GM21528 (cell line): Measurements from ENCODE around the gene SMARCA5.
"Not testable (repeated sequence)": the region's sequence is repeated elsewhere in the genome, so short reads cannot be mapped to it uniquely, and the experiment has no call there.

Experiments
- ATAC-seq: cut with Tn5 transposase; IDR thresholded peaks from one replicate; pipeline ENCODE4 v1.9.1; 2021; ENCODE audit warnings: mild to moderate bottlenecking, moderate library complexity; ENCODE audit not compliant: unreplicated experiment, low FRiP score

The SMARCA5 gene, protein sequence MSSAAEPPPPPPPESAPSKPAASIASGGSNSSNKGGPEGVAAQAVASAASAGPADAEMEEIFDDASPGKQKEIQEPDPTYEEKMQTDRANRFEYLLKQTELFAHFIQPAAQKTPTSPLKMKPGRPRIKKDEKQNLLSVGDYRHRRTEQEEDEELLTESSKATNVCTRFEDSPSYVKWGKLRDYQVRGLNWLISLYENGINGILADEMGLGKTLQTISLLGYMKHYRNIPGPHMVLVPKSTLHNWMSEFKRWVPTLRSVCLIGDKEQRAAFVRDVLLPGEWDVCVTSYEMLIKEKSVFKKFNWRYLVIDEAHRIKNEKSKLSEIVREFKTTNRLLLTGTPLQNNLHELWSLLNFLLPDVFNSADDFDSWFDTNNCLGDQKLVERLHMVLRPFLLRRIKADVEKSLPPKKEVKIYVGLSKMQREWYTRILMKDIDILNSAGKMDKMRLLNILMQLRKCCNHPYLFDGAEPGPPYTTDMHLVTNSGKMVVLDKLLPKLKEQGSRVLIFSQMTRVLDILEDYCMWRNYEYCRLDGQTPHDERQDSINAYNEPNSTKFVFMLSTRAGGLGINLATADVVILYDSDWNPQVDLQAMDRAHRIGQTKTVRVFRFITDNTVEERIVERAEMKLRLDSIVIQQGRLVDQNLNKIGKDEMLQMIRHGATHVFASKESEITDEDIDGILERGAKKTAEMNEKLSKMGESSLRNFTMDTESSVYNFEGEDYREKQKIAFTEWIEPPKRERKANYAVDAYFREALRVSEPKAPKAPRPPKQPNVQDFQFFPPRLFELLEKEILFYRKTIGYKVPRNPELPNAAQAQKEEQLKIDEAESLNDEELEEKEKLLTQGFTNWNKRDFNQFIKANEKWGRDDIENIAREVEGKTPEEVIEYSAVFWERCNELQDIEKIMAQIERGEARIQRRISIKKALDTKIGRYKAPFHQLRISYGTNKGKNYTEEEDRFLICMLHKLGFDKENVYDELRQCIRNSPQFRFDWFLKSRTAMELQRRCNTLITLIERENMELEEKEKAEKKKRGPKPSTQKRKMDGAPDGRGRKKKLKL

DNA sequence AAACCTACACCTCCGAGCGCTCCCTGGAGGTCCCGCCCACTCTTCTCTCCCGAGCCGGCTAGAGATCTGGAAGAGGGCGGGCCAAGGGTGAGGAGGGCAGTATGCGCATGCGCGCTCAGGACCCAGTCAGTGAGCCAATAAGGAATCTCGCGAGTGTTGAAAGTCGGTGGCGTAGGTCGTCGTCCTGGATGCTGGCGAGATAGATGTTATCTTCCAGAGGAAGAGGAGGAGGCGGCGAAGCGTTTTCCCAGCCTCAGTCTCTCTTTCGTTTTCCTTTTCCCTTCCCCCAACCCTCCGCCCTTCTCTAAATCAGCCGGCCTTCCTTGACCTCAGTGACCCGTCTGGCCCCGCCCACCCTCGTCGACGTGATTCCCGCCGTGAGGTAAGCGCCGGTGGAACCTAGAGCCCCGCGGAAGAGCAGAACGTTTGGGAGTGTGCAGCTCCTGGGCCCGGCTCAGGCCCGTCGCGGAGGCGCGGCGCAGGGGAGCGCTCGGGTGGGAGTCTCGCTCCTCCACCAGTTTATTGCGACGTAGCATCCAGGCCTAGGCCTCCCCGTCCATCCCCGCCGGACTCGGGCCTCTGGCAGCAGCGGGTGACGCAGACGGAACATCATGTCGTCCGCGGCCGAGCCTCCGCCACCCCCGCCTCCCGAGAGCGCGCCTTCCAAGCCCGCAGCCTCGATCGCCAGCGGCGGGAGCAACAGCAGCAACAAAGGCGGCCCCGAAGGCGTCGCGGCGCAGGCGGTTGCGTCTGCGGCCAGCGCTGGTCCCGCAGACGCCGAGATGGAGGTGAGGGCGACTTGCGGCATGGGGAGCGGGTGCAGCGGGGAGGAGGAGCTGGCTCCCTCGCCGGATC is at the start of gene SMARCA5:
Gene SMARCA5 (plus strand): TSS at position 389 of the 855 bp plus-strand sequence. CDS start 223 bp downstream, at position 612.
- peak; percentile 93 for ATAC-seq

DNA sequence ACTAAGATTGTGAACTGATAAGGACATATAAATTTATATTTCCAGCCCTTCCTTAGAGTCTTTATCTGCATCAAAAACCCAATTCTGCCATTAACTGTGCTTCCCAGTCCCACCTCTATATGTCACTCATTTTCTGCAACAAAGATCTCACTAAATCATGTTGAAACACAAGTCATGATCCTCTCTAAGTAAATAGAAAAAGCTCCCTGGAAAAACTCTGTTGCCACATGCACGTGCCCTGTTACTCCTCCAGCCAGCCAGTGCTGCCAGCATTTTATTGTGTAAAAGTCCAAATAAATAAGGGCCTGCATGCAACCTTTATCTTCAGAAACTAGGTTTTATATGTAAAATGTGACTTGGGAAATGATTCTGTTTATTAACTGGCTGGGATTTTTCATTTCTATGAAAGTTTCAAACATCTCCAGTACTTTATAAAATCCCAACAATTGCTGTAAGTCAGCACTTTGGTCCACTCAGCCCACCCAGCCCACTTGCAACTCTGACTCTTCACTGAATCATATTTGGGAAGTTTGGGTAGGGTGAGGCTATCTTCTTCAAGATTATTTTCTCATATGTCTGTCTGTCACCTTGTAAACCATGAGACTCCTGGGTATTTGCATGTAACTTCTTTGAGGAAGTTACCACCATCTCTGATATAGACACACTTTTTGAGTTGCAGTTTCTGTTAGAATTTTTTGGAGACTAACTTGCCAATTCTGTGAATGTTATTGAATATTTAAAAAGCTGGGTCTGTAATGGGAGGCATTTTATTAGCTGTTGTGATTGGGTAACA is 40.0 kb upstream of the SMARCA5 start:
- ATAC-seq, result peak; percentile 76

DNA sequence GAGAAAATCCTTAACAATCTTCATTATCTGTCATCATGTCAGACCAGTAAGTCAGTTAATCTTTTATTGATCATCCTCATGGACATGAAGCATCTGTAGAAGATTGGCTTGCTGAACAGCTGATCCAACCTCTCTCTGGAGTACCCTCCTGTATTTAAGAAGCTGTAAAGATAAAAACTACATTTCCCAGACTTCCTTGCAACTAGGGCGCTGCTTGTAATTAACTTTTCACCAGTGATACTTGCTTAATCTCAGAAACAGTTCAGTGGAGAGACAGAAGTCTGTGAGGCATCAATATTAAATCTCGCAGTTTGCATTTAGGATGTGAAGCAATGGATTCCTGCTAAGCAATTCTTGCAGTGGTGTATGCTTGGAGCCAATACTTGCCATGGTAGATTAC is 36.0 kb upstream of the SMARCA5 start:
- no peak for ATAC-seq

DNA sequence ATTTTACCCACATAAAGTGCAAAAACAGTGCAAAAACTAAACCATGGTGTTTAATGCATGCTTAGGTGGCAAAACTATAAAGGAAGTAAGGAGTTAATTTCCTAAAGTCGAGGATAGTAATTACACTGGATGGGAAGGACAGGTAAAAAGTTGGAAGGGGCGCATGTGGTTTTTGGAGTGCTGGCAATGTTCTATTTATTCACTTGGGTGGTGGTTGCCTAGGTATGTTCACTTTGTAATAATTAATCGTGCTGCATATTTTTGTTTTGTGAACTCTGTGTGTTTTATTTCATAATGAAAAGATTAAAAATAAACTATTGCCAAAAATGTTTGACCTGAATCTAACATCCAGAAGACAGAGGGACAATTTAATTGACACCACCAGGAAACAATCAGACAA is 32.1 kb upstream of the SMARCA5 start:
- ATAC-seq, result no peak

DNA sequence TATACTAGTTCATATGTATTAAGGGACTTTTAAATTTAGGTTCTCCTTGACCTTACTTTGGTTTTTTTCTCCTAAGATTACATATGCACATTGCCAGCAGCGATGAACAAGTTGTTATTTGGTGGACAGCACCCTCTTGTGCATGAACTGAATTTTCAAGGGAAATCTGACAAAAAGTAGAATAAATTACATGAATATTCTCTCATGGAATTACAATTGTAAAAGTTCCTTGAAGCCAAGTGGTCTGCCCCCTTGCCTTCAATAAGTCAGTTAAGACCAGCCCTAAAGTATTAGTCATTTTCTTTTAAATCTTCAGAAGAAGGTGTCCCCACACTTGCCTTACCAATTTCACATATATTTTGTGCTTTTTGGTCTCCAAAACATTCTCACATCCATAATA is 30.7 kb upstream of the SMARCA5 start:
- no peak for ATAC-seq

DNA sequence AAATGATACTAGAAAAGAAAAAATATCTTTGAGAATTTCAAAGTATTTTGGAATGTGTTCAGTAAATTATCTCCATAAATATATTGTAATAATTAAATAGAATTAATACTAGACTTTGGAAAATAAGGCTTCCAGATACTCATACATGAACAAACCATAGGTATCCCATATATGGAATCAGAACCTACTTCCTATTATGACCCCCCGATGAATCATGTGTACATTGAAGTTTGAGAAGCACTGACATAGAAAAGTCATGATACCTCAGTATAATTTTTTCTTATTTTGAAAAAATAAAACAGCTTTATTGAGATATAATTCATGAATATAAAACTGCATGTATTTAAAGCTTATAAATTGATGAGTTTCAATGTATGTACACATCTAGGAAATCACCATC is 27.2 kb upstream of the SMARCA5 start:
- no peak for ATAC-seq

DNA sequence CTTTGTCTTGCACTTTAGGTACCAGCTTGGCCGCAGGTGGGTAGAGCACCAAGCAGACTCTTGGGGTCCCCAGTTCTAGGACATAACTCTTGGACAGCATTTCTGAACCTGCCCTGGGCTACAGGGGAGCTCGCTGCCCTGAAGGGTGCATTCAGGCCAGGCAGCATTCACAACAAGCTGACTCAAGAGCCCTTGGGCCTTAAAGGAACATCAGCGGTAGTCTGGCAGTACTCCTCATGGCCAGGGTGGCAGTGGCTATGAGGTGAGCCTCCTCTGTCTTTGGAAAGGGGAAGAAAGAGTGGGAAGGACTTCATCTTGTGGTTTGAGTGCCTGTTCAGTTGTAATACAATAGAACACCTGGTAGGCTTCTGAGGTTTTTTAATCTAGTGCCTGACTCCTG is 24.8 kb upstream of the SMARCA5 start:
- ATAC-seq, result no peak

DNA sequence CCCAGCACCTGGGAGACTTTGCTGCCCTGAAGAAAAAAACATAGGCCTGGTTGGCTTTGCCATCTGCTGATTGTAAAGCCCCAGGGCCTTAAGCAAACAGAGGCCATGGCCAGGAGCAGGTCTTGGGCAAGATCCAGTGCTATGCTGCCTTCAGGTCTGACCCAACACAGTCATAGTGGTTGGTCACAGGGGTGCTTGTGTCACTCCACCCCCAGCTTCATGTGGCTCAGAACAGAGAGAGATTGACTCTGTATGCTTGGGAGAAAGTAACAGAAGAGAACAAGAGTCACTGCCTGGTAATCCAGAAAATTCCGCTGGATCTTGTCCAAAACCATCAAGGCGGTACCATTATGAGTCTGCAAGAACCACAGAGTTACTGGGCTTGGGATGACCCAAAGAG is 24.4 kb upstream of the SMARCA5 start:
- ATAC-seq, result no peak

DNA sequence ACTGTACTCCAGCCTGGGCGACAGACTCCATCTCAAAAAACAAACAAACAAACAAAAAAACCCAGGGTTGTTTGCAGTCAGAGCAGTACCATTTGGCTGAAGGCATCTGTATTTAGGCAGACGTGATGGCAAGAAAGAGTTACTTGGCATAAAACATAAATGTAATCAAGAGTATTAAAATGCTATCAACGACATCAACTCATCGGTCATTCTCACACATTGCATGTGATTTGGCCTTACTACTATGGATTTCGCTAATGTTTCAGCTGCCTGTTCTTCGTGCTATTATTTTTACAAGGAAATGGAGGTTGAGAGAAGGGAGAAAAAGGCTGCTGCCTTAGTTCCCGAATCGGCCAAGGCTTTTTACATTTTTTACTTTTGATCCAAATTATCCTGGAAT is 15.5 kb upstream of the SMARCA5 start:
- ATAC-seq, result no peak

DNA sequence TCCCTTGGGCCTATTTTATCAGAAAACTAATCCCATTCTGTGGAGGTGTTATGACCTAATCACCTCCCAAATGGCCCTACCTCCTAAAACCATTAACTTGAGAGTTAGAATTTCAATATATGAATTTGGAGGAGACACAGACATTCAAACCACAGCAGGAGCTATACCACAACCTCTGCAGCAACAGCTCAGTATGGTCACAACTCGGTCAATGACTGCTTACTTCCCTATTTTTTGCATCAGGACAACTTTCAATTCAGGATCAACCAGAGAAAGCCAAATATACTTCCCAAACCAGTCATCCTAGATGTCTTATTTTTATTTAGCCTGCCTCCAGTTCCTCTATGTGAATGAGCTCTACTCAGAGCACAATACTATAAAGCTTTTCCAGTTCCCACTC is 11.3 kb upstream of the SMARCA5 start:
- no peak for ATAC-seq

DNA sequence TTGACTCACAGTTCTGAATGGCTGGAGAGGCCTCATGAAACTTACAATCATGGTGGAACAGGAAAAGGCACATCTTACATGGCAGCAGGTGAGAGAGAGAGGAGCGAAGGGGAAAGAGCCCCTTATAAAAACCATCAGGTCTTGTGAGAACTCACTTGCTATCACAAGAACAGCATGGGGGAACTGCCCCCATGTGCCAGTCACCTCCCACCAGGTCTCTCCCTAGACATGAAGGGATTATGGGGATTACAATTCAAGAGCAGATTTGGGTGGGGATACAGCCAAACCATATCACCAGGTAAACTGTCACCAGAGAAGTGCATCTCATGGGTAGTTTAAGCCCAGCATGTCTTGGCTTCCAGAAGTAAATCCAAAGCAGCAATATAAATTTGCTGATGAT is 7.5 kb upstream of the SMARCA5 start:
- no peak for ATAC-seq

DNA sequence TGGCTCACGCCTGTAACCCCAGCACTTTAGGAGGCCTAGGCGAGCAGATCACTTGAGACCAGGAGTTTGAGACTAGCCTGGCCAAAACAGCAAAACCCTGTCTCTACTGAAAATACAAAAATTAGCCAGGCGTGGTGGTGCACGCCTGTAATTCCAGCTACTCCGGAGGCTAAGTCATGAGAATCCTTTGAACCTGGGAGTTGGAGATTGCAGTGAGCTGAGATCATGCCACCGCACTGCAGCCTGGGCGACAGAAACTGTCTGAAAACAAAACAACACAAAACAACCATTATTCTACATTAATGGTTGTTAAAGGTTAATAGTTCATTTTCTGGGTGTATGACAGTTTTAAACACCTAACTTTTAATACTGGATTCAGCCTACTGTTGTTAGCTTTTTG is 1.6 kb upstream of the SMARCA5 start:
- ATAC-seq, result no peak

DNA sequence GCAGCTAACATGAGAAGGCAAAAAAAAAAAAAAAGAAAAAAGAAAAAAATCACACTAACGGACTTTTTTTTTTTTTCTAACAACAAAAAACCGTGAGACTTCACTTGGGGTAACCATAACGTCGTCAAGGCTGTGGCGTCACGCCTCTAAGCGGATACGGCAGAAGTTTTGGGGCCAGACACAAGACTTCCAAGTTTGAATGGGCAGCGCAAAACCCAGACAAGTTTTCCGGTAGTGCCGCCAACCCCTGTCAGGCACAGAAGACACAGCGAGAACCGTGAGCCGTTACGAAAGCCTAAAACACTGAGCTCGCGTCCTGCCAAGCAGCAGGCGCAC is 556 bp upstream of the SMARCA5 start:
- peak; percentile 44 for ATAC-seq

DNA sequence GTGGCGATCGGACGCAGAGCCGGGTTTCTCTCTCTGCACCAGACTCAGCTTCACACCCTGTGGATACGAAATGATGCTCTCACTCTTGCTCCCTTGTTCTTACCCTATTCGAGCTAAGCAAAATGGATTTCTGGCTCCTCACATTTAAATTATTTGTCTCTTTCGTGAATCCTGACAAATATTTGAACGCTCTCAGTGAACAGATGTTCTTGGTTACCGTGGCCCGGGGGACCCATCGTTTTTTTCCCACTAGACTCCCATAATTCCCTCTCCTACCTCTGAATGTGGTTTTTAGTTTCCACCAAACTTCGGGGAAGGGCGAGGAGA is 630 bp downstream of the SMARCA5 start:
- no peak for ATAC-seq

DNA sequence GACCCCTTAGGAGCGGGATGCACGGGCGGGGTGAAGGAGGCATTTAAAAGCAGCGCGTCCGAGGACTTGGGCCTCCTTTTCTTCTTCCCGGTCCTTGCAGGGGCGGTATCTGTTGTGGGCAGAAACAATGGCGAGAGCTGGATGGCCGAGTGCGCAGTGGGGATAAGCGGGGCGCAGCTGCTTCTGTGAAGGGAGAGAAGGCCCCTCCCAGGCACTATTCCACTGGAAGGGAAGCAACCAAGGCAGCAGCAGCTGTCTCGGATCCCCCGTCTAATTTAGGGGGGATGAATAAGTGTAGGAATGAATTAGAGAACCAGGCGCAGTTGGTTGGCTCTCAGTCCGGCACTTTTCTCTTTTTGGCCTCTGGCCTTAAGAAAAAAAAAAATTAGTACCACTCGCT is 995 bp downstream of the SMARCA5 start:
- no peak for ATAC-seq

DNA sequence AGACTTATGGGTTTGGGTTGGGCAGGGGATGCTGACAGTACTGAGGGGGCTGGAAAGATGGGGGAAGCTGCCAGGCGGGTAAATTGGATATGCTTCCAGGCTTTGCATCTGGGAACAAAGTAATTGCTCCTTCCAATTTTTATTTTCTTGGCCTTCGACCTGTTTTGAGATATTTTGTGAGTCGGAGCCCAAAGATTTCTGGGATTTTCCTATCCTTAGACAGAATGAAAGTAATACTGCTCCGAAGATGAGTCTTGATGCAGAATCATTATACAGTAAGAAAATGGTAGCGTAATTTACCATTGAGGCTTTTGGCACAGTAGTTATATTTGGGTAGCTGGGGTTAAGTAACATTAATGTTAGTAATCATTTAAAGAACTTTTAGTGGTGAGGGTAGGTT is 1.4 kb downstream of the SMARCA5 start:
- ATAC-seq, result no peak

DNA sequence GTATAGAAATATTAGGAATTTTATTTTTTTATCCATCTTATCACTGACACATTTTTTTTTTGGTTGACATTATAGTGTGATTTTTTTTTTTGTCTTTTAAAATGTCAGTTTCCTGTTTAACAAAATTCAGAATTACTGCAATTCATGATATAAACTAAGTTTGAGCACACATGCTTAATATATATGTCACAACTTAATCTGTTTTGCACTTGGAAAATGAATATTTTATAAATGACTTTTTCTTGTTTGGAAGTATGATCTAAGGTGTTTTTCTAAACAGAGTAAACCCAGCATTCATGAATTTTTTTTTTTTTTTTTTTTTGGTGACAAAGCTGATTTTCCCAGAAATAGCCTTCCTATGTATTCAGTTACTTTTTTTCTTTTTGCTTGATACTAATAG is 2.4 kb downstream of the SMARCA5 start:
- ATAC-seq, result no peak

DNA sequence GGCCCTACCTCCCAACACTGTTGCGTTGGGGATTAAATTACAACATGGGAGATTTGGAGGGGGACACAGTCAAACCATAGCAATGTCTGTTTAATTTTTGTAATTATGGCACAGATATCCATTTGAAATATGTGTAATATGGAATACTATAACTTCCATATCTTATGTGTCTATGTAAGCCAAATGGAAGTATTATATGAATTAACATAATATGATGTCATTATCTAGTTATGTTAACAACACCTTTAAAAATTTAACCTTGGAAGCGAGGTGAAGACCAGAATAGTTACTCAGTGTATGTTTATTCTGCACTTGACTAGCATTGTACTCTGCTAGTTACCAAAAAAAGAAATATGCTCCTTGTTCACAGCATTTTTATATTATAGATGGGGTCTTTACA is 4.3 kb downstream of the SMARCA5 start:
- no peak for ATAC-seq

DNA sequence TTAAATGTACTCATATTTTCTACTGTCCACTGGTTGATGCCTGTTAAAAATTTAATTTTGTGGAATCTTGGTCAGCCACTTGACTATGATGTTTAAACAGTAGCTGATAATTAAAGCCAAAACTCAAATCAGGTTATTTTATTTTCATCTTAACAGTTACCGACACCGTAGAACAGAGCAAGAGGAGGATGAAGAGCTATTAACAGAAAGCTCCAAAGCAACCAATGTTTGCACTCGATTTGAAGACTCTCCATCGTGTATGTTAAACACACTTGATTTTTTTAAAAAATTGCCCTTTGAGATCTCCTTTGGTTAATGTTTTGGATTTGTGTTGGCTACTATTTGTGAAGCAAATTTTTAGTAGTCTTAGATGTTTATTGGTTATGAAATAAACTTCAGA is 10.7 kb downstream of the SMARCA5 start:
- ATAC-seq, result no peak

DNA sequence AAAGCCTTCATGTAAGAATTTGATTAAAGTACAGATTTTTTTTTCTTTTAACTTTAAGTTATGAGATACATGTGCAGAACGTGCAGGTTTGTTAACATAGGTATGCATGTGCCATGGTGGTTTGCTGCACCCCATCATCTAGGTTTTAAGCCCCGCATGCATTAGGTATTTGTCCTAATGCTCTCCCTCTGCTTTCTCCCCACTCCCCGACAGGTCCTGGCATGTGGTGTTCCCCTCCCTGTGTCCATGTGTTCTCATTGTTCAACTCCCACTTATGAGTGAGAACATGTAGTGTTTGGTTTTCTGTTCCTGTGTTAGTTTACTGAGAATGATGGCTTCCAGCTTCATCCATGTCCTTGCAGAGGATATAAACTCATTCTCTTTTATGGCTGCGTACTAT is 14.5 kb downstream of the SMARCA5 start:
- not testable (repeated sequence) for ATAC-seq
